Upper lobe of left lung (tissue), 6 donors: ENCODE data around the gene GTF2A1. TPM values are rescaled to one million over a fixed set of nuclear protein-coding genes. Genes with fewer than 3 reads are reported as not detected.

Experiments used
- ATAC-seq, 2 donors: fragments of 200-7000 bp; cut with Tn5 transposase; one replicate each; pipeline ENCODE4 v1.9.1; 2022; ENCODE audit warnings: mild to moderate bottlenecking in 2 of 2, moderate library complexity in 2 of 2; ENCODE audit not compliant: low FRiP score in 2 of 2
- DNase-seq, 2 donors: peaks; one replicate each; pipeline ENCODE4 v3.0.0-alpha.2; 2019 to 2020
- H3K27ac ChIP-seq, 4 donors: fragments of 200-600 bp; sonication (generic); one replicate each; pipeline ENCODE4 v1.5.1; 2016 to 2019
- H3K27me3 ChIP-seq, 4 donors: fragments of 200-600 bp; sonication (generic); one replicate each; pipeline ENCODE4 v1.5.1; 2017 to 2019
- H3K36me3 ChIP-seq, 4 donors: fragments of 200-600 bp; sonication (generic); one replicate each; pipeline ENCODE4 v1.5.1; 2016 to 2019
- H3K4me1 ChIP-seq, 4 donors: fragments of 200-600 bp; sonication (generic); one replicate each; pipeline ENCODE4 v1.5.1; 2018 to 2019
- H3K4me3 ChIP-seq, 4 donors: fragments of 200-600 bp; sonication (generic); one replicate each; pipeline ENCODE4 v1.5.1; 2017 to 2019; ENCODE audit warnings: mild to moderate bottlenecking in 2 of 4, moderate library complexity in 1 of 4
- H3K9me3 ChIP-seq, 4 donors: fragments of 200-600 bp; sonication (generic); one replicate each; pipeline ENCODE4 v1.5.1; 2018 to 2019
- EP300 ChIP-seq, 4 donors: sonication (generic); formaldehyde crosslinking; IDR thresholded peaks; one replicate each; pipeline ENCODE4 v1.5.1; 2017; ENCODE audit warnings: antibody characterized with exemption in 4 of 4, control low read depth in 2 of 4
- POLR2A ChIP-seq, 4 donors: fragments of 450-650 bp; IDR thresholded peaks; one replicate each; pipeline ENCODE4 v1.5.1; 2016 to 2017; ENCODE audit warnings: antibody characterized with exemption in 4 of 4, mild to moderate bottlenecking in 2 of 4
- POLR2AphosphoS5 ChIP-seq, 2 donors: sonication (generic); formaldehyde crosslinking; IDR thresholded peaks; one replicate each; pipeline ENCODE4 v1.5.1; 2017; ENCODE audit warnings: antibody characterized with exemption in 2 of 2
- WGBS, 2 donors: methylation state at CpG; one replicate each; pipeline ENCODE4 v1.1.5; 2017 to 2018; 5-methylcytosine and 5-hydroxymethylcytosine counted together
- total RNA-seq, 6 donors: library from RNA; depleted of rRNA in 4 of 6; stranded (reverse); fragments of >200 nt in 4 of 6; gene quantifications; one replicate each; pipeline versions ENCODE4 v1.1.0 to v1.2.1, GENCODE V29; 2016 to 2021
- TF ChIP-seq, protein P1 (sequence below), 6 experiments: fragments of 450-650 bp in 4 of 6; fragments of 200-600 bp in 2 of 6; sonication (generic) in 2 of 6; IDR thresholded peaks; one replicate each; pipeline ENCODE4 v1.5.1; 2016 to 2019; ENCODE audit warnings: antibody characterized with exemption in 6 of 6
- donor health status: DM: no; HTN: no; CAD: no; lungs with moderate emphysema.
- donor health status: DM: no; HTN: yes; CAD: no; lungs with severe emphysema.

The GTF2A1 gene
- total RNA-seq, 6 donors from 2014 or later: 17.2 to 31.6 (median 23.7) TPM

DNA sequence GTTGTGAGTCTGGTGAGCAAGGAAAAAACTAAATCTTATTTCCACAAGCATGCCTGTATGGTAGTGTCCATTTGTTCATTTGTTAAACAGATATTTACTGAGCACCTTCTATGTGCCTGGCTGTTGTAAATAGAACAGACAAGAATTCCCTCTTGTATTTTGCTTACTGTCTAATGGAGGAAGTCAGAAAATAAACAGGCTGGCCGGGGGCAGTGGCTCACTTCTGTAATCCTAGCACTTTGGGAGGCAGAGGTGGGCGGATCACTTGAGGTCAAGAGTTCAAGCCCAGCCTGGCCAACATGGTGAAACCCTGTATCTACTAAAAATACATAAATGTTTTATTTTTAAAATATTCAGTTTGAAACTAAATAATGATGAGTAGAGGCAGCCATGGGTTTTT lies 79.3 kb downstream of the GTF2A1 start:
- ATAC-seq (no peak), DNase-seq (no peak)
- WGBS, 2 donors: 41 to 64% methylated on average over 2 of the region's 2 CpGs
- Histone ChIP-seq H3K4me1 (peaks cover 3 to 6% (median 5%) of the 10 kb centered on the region in 4 donors), H3K27me3 (no peaks in the 10 kb centered on the region), H3K9me3 (no peaks in the 10 kb centered on the region), H3K36me3 (no peaks in the 10 kb centered on the region), H3K27ac (no peak overlapping the region), H3K4me3 (no peak overlapping the region)
- TF ChIP-seq, protein P1, sequence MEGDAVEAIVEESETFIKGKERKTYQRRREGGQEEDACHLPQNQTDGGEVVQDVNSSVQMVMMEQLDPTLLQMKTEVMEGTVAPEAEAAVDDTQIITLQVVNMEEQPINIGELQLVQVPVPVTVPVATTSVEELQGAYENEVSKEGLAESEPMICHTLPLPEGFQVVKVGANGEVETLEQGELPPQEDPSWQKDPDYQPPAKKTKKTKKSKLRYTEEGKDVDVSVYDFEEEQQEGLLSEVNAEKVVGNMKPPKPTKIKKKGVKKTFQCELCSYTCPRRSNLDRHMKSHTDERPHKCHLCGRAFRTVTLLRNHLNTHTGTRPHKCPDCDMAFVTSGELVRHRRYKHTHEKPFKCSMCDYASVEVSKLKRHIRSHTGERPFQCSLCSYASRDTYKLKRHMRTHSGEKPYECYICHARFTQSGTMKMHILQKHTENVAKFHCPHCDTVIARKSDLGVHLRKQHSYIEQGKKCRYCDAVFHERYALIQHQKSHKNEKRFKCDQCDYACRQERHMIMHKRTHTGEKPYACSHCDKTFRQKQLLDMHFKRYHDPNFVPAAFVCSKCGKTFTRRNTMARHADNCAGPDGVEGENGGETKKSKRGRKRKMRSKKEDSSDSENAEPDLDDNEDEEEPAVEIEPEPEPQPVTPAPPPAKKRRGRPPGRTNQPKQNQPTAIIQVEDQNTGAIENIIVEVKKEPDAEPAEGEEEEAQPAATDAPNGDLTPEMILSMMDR (IDR thresholded peaks at IDR 0.05): no peak
- TF ChIP-seq POLR2AphosphoS5 (IDR thresholded peaks at IDR 0.05) (no peak), EP300 (IDR thresholded peaks at IDR 0.05) (no peak)

DNA sequence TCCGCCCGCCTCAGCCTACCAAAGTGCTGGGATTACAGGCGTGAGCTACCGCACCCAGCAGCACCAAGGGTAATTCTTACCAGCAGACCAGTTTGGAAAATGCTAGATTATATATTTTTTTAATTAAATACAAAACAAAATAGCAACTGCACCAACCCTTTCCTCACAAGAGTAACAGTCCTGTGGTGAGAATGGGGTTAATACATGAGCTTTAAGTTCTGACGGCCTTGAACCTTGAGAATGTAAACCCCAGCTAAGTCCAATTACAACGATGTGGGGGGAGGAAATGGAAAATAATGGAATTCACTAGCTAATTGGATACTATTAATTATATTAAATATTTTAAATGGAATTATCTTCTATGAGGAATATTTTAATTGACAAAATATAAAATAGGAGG lies 82.3 kb downstream of the GTF2A1 start:
- Histone ChIP-seq H3K9me3 (no peaks in the 10 kb centered on the region), H3K36me3 (no peaks in the 10 kb centered on the region), H3K27me3 (no peaks in the 10 kb centered on the region), H3K27ac (no peak overlapping the region), H3K4me3 (no peak overlapping the region), H3K4me1 (no peaks in the 10 kb centered on the region)
- no peak for TF ChIP-seq EP300 (IDR thresholded peaks at IDR 0.05)
- TF ChIP-seq POLR2AphosphoS5 (IDR thresholded peaks at IDR 0.05): no peak
- TF ChIP-seq, protein P1 (IDR thresholded peaks at IDR 0.05): no peak
- no peak for TF ChIP-seq POLR2A (IDR thresholded peaks at IDR 0.05)
- DNase-seq (no peak), ATAC-seq (no peak)
- whole genome bisulfite sequencing, 2 donors: 86 to 92% methylated on average over 6 of the region's 6 CpGs

DNA sequence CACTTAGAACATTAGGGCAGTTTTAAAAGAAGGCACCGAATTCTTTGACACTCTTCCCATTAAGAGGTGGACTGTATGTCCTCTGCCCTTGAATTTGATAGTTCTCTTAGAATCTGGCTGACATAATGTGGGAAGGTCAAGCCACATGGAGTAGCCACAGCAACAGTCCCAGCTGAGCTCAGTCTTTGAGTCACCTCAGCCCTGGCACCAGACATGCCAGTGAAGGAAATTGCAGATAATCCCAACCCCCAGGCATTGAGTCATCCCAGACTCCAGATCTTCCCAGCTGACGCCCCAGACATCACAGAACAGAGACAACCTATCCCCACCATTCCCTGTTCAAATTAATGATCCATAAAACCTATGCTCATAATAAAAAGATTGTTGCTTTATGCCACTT lies 83.4 kb downstream of the GTF2A1 start:
- H3K4me1 ChIP-seq: no peaks in the 10 kb centered on the region
- no peak for DNase-seq
- no peak for ATAC-seq
- H3K27ac ChIP-seq: no peak overlapping the region
- no peak for TF ChIP-seq POLR2AphosphoS5 (IDR thresholded peaks at IDR 0.05)
- TF ChIP-seq POLR2A (IDR thresholded peaks at IDR 0.05): no peak
- TF ChIP-seq, protein P1 (IDR thresholded peaks at IDR 0.05): no peak
- no peak for TF ChIP-seq EP300 (IDR thresholded peaks at IDR 0.05)
- H3K9me3 ChIP-seq: no peaks in the 10 kb centered on the region
- 69 to 87% methylated on average over 2 of the region's 2 CpGs for WGBS, 2 donors
- H3K36me3 ChIP-seq: no peaks in the 10 kb centered on the region
- no peak overlapping the region for H3K4me3 ChIP-seq
- H3K27me3 ChIP-seq: no peaks in the 10 kb centered on the region

- Histone ChIP-seq H3K27me3 (no peaks in the 10 kb centered on the region), H3K9me3 (no peaks in the 10 kb centered on the region), H3K36me3 (no peaks in the 10 kb centered on the region), H3K4me1 (no peaks in the 10 kb centered on the region), H3K4me3 (no peak overlapping the region), H3K27ac (no peak overlapping the region)
- TF ChIP-seq POLR2AphosphoS5 (IDR thresholded peaks at IDR 0.05): no peak
- TF ChIP-seq POLR2A (IDR thresholded peaks at IDR 0.05): no peak
- DNase-seq (no peak), ATAC-seq (no peak)
- WGBS, 2 donors: 81 to 85% methylated on average over 2 of the region's 2 CpGs
Measured at GRCh38 chr14:81133400-81133799, 87.4 kb downstream of the GTF2A1 start.

DNA sequence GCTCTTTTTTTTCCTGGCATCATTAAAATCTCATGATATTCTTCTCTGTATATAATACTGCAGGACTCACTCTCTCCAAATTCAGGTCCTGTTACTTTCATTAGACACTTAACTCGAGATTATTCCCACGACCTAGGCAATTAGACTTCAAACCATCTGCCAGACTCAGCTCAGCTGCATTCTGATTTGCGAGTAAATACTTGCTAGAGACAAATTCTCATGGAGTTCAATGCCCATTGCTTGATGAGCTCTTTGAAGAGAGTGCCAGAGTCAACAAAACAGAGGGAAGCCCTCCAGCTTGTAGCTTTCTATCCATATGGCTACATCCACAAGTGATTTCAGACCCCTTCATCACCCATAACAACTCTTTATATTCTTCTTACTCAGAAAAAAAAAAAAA lies 88.3 kb downstream of the GTF2A1 start:
- Histone ChIP-seq H3K4me1 (no peaks in the 10 kb centered on the region), H3K4me3 (no peak overlapping the region), H3K9me3 (no peaks in the 10 kb centered on the region), H3K27ac (no peak overlapping the region), H3K36me3 (no peaks in the 10 kb centered on the region), H3K27me3 (no peaks in the 10 kb centered on the region)
- no peak for DNase-seq
- TF ChIP-seq POLR2AphosphoS5 (IDR thresholded peaks at IDR 0.05) (no peak), POLR2A (IDR thresholded peaks at IDR 0.05) (no peak), EP300 (IDR thresholded peaks at IDR 0.05) (no peak)
- TF ChIP-seq, protein P1 (IDR thresholded peaks at IDR 0.05): no peak
- ATAC-seq: no peak
- WGBS, 2 donors: 44 to 45% methylated on average over 3 of the region's 3 CpGs
